ENCODE results near the gene ENAH.

DNA sequence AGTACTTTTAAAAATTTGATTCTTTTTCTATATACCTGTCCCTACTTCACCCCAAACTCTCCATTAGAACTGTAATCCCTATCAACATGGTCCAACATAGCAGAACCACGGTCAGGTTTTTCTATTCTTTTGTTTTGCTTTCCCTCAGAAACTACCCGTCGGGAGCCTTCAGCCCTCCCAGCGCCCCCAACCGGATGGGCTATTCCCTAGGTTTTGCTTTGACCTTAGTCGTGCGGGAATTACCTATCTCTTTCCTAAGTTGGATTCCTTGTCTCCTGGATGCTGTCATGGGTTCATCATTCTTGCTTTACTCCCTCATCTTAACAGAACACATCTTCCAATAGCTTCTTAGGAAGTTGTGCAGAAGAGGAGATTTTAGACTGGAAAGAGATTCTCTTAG is 127.5 kb downstream of the ENAH start:
- TF ChIP-seq, protein P1, sequence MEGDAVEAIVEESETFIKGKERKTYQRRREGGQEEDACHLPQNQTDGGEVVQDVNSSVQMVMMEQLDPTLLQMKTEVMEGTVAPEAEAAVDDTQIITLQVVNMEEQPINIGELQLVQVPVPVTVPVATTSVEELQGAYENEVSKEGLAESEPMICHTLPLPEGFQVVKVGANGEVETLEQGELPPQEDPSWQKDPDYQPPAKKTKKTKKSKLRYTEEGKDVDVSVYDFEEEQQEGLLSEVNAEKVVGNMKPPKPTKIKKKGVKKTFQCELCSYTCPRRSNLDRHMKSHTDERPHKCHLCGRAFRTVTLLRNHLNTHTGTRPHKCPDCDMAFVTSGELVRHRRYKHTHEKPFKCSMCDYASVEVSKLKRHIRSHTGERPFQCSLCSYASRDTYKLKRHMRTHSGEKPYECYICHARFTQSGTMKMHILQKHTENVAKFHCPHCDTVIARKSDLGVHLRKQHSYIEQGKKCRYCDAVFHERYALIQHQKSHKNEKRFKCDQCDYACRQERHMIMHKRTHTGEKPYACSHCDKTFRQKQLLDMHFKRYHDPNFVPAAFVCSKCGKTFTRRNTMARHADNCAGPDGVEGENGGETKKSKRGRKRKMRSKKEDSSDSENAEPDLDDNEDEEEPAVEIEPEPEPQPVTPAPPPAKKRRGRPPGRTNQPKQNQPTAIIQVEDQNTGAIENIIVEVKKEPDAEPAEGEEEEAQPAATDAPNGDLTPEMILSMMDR (IDR thresholded peaks at IDR 0.05 in 2 of 3, conservative IDR thresholded peaks at IDR 0.05 in 1 of 3; ENCODE audit: borderline replicate concordance in 1 of 3, insufficient read depth in 1 of 3, low read depth in 2 of 3, low read length in 2 of 3), result no peak
- TF ChIP-seq EZH2phosphoT487 (IDR thresholded peaks at IDR 0.05; ENCODE audit: borderline replicate concordance) (no peak), TCF7L2 (IDR thresholded peaks at IDR 0.05; ENCODE audit: borderline replicate concordance, extremely low read depth, insufficient read depth, insufficient read length) (no peak), ZNF274 (IDR thresholded peaks at IDR 0.05; ENCODE audit: low read depth, low read length) (no peak), POLR2AphosphoS5 (IDR thresholded peaks at IDR 0.05; ENCODE audit: low read depth, low read length) (no peak), RAD21 (IDR thresholded peaks at IDR 0.05; ENCODE audit: low read depth) (no peak), POLR2A (IDR thresholded peaks at IDR 0.05; ENCODE audit: borderline replicate concordance, extremely low read depth, insufficient read depth, insufficient read length) (no peak)
- TF ChIP-seq, protein P2, sequence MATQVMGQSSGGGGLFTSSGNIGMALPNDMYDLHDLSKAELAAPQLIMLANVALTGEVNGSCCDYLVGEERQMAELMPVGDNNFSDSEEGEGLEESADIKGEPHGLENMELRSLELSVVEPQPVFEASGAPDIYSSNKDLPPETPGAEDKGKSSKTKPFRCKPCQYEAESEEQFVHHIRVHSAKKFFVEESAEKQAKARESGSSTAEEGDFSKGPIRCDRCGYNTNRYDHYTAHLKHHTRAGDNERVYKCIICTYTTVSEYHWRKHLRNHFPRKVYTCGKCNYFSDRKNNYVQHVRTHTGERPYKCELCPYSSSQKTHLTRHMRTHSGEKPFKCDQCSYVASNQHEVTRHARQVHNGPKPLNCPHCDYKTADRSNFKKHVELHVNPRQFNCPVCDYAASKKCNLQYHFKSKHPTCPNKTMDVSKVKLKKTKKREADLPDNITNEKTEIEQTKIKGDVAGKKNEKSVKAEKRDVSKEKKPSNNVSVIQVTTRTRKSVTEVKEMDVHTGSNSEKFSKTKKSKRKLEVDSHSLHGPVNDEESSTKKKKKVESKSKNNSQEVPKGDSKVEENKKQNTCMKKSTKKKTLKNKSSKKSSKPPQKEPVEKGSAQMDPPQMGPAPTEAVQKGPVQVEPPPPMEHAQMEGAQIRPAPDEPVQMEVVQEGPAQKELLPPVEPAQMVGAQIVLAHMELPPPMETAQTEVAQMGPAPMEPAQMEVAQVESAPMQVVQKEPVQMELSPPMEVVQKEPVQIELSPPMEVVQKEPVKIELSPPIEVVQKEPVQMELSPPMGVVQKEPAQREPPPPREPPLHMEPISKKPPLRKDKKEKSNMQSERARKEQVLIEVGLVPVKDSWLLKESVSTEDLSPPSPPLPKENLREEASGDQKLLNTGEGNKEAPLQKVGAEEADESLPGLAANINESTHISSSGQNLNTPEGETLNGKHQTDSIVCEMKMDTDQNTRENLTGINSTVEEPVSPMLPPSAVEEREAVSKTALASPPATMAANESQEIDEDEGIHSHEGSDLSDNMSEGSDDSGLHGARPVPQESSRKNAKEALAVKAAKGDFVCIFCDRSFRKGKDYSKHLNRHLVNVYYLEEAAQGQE (IDR thresholded peaks at IDR 0.05; ENCODE audit: low read depth), result no peak
